Chondrocyte (in vitro differentiated cells): ENCODE results near the gene TTC33. TPM values are rescaled to one million over a fixed set of nuclear protein-coding genes. Genes with fewer than 3 reads are reported as not detected.

Source experiments
- DNase-seq: peaks from one replicate; pipeline ENCODE4 v3.0.0; 2021; ENCODE audit warnings: mixed read lengths, low spot score
- H3K27ac Mint-ChIP-seq: one replicate; pipeline ENCODE4 v1.8.0; 2021; ENCODE audit warnings: mild to moderate bottlenecking, moderate library complexity, mixed read lengths; ENCODE audit not compliant: unreplicated experiment
- H3K27me3 Mint-ChIP-seq: 2 replicates; pipeline ENCODE4 v1.8.0; 2021; ENCODE audit warnings: low read depth, mixed read lengths
- H3K36me3 Mint-ChIP-seq: 2 replicates; pipeline ENCODE4 v1.8.0; 2021; ENCODE audit warnings: low read depth, mixed read lengths
- H3K4me1 Mint-ChIP-seq: 2 replicates; pipeline ENCODE4 v1.8.0; 2021; ENCODE audit warnings: low read depth, mild to moderate bottlenecking, mixed read lengths
- H3K4me3 Mint-ChIP-seq: one replicate; pipeline ENCODE4 v1.8.0; 2021; ENCODE audit warnings: mild to moderate bottlenecking, moderate library complexity, mixed read lengths; ENCODE audit not compliant: unreplicated experiment
- H3K9me3 Mint-ChIP-seq: 2 replicates; pipeline ENCODE4 v1.8.0; 2021; ENCODE audit warnings: low read depth, mixed read lengths
- total RNA-seq: library from RNA; stranded (reverse); gene quantifications from 3 replicates; pipeline ENCODE4 v1.2.1, GENCODE V29; 2021
- TF ChIP-seq, protein P1 (sequence below): fragments of 200-600 bp; sonication (generic); IDR thresholded peaks from 2 replicates; pipeline ENCODE4 v1.5.0; 2021; ENCODE audit warnings: antibody characterized with exemption, mild to moderate bottlenecking, moderate library complexity

Gene TTC33
- total RNA-seq, 1 donor from 2014 or later = 14.3 TPM

DNA sequence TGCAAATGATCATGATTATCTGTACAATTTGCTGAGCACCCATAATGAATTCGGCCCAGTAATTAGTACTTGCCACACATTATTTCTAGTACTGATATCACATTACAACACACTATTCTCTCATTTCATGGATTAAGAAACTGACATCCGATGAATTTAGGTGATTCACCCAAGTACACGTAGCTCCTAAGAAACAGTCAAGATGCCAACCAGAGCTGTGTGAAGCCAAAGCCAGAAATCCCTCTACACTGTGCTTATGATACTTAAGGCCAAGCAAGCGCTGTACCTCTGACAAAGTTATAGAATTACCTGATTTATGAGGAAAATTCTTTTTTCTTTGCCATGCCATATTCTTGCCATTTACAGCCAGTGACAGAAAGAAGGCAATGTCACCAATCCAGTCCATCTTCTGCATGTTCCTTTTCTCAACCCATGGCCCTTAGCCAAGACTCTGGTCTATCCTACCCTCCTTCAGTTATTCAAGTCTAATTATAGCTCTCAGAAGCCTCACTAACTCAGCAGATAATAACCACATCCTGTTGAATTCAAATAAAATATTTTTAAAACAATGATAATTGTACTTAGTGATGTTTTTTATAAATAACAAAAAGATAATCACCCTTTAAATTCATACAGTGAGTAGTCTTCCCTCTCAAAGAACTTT lies 150.3 kb downstream of the TTC33 start:
- Mint-ChIP-seq H3K36me3 (no peaks in the 10 kb centered on the region), H3K4me1 (peaks cover 15% of the 10 kb centered on the region), H3K27ac (no peak overlapping the region), H3K4me3 (no peak overlapping the region), H3K27me3 (no peaks in the 10 kb centered on the region), H3K9me3 (no peaks in the 10 kb centered on the region)
- TF ChIP-seq, protein P1, sequence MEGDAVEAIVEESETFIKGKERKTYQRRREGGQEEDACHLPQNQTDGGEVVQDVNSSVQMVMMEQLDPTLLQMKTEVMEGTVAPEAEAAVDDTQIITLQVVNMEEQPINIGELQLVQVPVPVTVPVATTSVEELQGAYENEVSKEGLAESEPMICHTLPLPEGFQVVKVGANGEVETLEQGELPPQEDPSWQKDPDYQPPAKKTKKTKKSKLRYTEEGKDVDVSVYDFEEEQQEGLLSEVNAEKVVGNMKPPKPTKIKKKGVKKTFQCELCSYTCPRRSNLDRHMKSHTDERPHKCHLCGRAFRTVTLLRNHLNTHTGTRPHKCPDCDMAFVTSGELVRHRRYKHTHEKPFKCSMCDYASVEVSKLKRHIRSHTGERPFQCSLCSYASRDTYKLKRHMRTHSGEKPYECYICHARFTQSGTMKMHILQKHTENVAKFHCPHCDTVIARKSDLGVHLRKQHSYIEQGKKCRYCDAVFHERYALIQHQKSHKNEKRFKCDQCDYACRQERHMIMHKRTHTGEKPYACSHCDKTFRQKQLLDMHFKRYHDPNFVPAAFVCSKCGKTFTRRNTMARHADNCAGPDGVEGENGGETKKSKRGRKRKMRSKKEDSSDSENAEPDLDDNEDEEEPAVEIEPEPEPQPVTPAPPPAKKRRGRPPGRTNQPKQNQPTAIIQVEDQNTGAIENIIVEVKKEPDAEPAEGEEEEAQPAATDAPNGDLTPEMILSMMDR = no peak
- no peak for DNase-seq

- H3K4me1 Mint-ChIP-seq = peaks cover 15% of the 10 kb centered on the region
- H3K27me3 Mint-ChIP-seq = no peaks in the 10 kb centered on the region
- H3K36me3 Mint-ChIP-seq = no peaks in the 10 kb centered on the region
- H3K27ac Mint-ChIP-seq = no peak overlapping the region
- TF ChIP-seq, protein P1 = no peak
- H3K9me3 Mint-ChIP-seq = no peaks in the 10 kb centered on the region
- DNase-seq = no peak
- H3K4me3 Mint-ChIP-seq = no peak overlapping the region
These were observed 152.4 kb downstream of the TTC33 start for GRCh38 chr5:40603378-40603777.

DNA sequence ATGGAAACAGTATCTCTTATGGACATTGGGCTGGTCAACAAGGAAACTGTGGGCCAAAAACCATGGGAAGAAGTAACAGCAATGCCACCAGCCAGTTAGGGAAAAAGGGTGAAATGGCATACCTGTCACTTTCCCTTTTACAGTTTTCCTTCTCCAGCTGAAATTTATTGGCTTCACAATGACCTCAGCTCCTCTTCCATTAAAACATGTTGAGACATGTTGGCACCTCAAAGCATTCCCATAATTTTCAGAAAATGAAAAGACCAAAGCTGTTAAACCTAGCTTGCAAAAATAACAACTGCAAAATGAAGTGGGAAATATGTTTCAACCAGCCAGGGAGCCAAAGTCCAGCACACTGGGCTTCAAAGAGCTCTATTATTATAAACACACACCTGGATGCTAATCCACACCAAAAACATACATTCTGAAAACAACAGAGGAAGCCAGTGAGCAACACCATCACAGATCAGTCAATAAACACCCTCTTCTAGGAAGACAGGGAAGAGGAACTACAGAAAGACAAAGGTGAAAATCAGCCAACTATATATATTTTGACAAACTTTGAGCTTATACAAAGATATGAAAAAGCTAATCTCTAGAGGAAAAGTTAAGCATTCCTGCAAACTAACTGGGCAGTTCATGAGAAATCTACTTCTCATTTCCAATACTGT lies 154.4 kb downstream of the TTC33 start:
- Mint-ChIP-seq H3K27ac (no peak overlapping the region), H3K4me3 (no peak overlapping the region)

GRCh38 chr5:40600383-40600782 lies 155.4 kb downstream of the TTC33 start:
- Mint-ChIP-seq H3K27me3 (no peaks in the 10 kb centered on the region), H3K4me3 (no peak overlapping the region), H3K9me3 (no peaks in the 10 kb centered on the region), H3K36me3 (no peaks in the 10 kb centered on the region), H3K27ac (no peak overlapping the region), H3K4me1 (peaks cover 7% of the 10 kb centered on the region)
- TF ChIP-seq, protein P1 = no peak
- no peak for DNase-seq

More for the DNA sequence above, 154.4 kb downstream of the TTC33 start:
- H3K27me3 Mint-ChIP-seq = no peaks in the 10 kb centered on the region
- DNase-seq = no peak
- TF ChIP-seq, protein P1 = no peak
- peaks cover 15% of the 10 kb centered on the region for H3K4me1 Mint-ChIP-seq
- no peaks in the 10 kb centered on the region for H3K36me3 Mint-ChIP-seq
- no peaks in the 10 kb centered on the region for H3K9me3 Mint-ChIP-seq

DNA sequence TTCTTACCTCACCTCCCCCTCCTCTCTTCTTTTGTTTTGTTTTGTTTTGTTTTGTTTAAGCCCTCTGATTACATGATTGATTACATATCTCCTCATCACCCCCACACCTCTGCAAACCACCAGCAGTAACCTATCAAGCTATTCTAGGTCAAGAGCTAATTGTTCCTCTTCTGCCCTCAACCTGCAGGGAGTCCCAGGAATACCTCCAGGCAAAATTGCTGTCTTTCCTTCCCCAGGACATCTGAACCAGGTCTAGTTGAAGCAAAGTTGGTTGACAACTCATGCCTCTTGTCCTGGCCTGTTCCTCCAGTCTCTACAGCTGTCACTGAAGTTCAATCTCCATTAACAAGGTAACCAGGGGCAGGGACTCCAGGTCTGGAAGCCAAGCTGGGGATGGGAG lies 156.1 kb downstream of the TTC33 start:
- Mint-ChIP-seq H3K27ac (no peak overlapping the region), H3K9me3 (no peaks in the 10 kb centered on the region), H3K4me3 (no peak overlapping the region), H3K36me3 (no peaks in the 10 kb centered on the region), H3K4me1 (peaks cover 7% of the 10 kb centered on the region), H3K27me3 (no peaks in the 10 kb centered on the region)
- TF ChIP-seq, protein P1 = no peak
- no peak for DNase-seq
